B cell (primary cell): ENCODE data around the gene NETO1. TPM values are rescaled to one million over a fixed set of nuclear protein-coding genes. Genes with fewer than 3 reads are reported as not detected.

ENCODE experiments used
- ATAC-seq: fragments of 200-7000 bp; cut with Tn5 transposase; one replicate; pipeline ENCODE4 v1.10.0; 2021; ENCODE audit warnings: low read depth, mild to moderate bottlenecking, moderate number of reproducible peaks, moderate library complexity
- CTCF ChIA-PET: fragments of 350-600 bp; sonication (Branson Sonifier 250); formaldehyde crosslinking; loops from one replicate; lab custom pipeline; 2021; ENCODE audit warnings: antibody characterized with exemption, inconsistent platforms; lab: Charles Lee
- POLR2A ChIA-PET: fragments of 350-600 bp; sonication (Branson Sonifier 250); formaldehyde crosslinking; loops from one replicate; lab custom pipeline; 2021; ENCODE audit warnings: antibody characterized with exemption; lab: Charles Lee
- DNase-seq: peaks from one replicate; pipeline ENCODE4 v3.0.0; 2013
- H2AFZ ChIP-seq: 2 replicates; pipeline ENCODE4 v1.6.1; 2012; ENCODE audit warnings: mild to moderate bottlenecking, low read depth, low read length; ENCODE audit not compliant: insufficient read depth, poor library complexity, severe bottlenecking
- H3K27ac ChIP-seq, 2 donors: 1 replicate in 1 of 2; 2 replicates in 1 of 2; pipeline ENCODE4 v1.5.1; 2012 to 2013; ENCODE audit warnings: low read length in 2 of 2, mild to moderate bottlenecking in 2 of 2, moderate library complexity in 1 of 2
- H3K27me3 ChIP-seq, 4 experiments: fragments of 200-600 bp in 1 of 4; sonication (generic) in 1 of 4; replicated peaks in 1 of 4; 1 replicate in 2 of 4; 2 replicates in 2 of 4; pipeline versions ENCODE4 v1.6.1 to v1.7.0; 2013 to 2016; ENCODE audit warnings: low read length in 3 of 4, mild to moderate bottlenecking in 2 of 4, mixed read lengths in 1 of 4, moderate library complexity in 1 of 4; ENCODE audit not compliant: insufficient read depth in 4 of 4, control insufficient read depth in 3 of 4; ENCODE audit errors: control extremely low read depth in 1 of 4
- H3K36me3 ChIP-seq, 2 experiments: replicated peaks in 1 of 2; 1 replicate in 1 of 2; 2 replicates in 1 of 2; pipeline versions ENCODE4 v1.6.1 to v1.7.1; 2013; ENCODE audit warnings: low read length in 1 of 2; ENCODE audit not compliant: insufficient read depth in 2 of 2, control insufficient read depth in 1 of 2; ENCODE audit errors: control extremely low read depth in 1 of 2, extremely low read depth in 1 of 2
- H3K4me1 ChIP-seq, 2 donors: fragments of 200-600 bp in 1 of 2; sonication (generic) in 1 of 2; 1 replicate in 1 of 2; 2 replicates in 1 of 2; pipeline versions ENCODE4 v1.5.1 to v1.6.1; 2013 to 2017; ENCODE audit warnings: low read length in 2 of 2; ENCODE audit not compliant: control insufficient read depth in 2 of 2, insufficient read depth in 2 of 2
- H3K4me2 ChIP-seq: replicated peaks from 2 replicates; pipeline ENCODE3; 2012; ENCODE audit warnings: mild to moderate bottlenecking, low read depth, low read length; ENCODE audit not compliant: poor library complexity, severe bottlenecking
- H3K4me3 ChIP-seq, 5 experiments: fragments of 200-600 bp in 1 of 5; sonication (generic) in 1 of 5; 1 replicate in 3 of 5; 2 replicates in 2 of 5; pipeline versions ENCODE4 v1.5.1 to v1.7.0; 2011 to 2016; ENCODE audit warnings: low read length in 4 of 5, mild to moderate bottlenecking in 4 of 5, low read depth in 2 of 5, control low read depth in 1 of 5, moderate library complexity in 1 of 5; ENCODE audit not compliant: insufficient read depth in 1 of 5; ENCODE audit errors: control extremely low read depth in 1 of 5, extremely low read depth in 1 of 5
- H3K79me2 ChIP-seq: fragments of 200-600 bp; sonication (generic); one replicate; pipeline ENCODE4 v1.6.0; 2016; ENCODE audit warnings: low read length; ENCODE audit not compliant: control insufficient read depth, insufficient read depth
- H3K9ac ChIP-seq: fragments of 200-600 bp; sonication (generic); 2 replicates; pipeline ENCODE4 v1.6.1; 2017; ENCODE audit warnings: mild to moderate bottlenecking, low read length, moderate library complexity
- H3K9me3 ChIP-seq, 3 donors: one replicate each; pipeline versions ENCODE4 v1.6.1 to v1.7.1; 2013; ENCODE audit warnings: low read length in 2 of 3; ENCODE audit not compliant: control insufficient read depth in 2 of 3, insufficient read depth in 1 of 3; ENCODE audit errors: control extremely low read depth in 1 of 3
- H4K20me1 ChIP-seq: 2 replicates; pipeline ENCODE4 v1.6.0; 2012; ENCODE audit warnings: mild to moderate bottlenecking, low read length; ENCODE audit not compliant: insufficient read depth, control insufficient read depth, poor library complexity, severe bottlenecking
- H3K27ac Mint-ChIP-seq: one replicate; pipeline ENCODE4 v1.8.0; 2021; ENCODE audit warnings: mixed read lengths
- H3K27me3 Mint-ChIP-seq: one replicate; pipeline ENCODE4 v1.8.0; 2021; ENCODE audit warnings: mixed read lengths
- H3K4me1 Mint-ChIP-seq: one replicate; pipeline ENCODE4 v1.8.0; 2021; ENCODE audit warnings: mixed read lengths
- H3K4me3 Mint-ChIP-seq: one replicate; pipeline ENCODE4 v1.8.0; 2021; ENCODE audit warnings: mixed read lengths
- H3K9me3 Mint-ChIP-seq: one replicate; pipeline ENCODE4 v1.8.0; 2022; ENCODE audit warnings: mixed read lengths; ENCODE audit not compliant: insufficient read depth
- EZH2 ChIP-seq: IDR thresholded peaks from 2 replicates; pipeline ENCODE4 v1.6.1; 2012; ENCODE audit warnings: borderline replicate concordance, low read depth, mild to moderate bottlenecking, moderate library complexity, low read length; ENCODE audit not compliant: insufficient read depth, poor library complexity, severe bottlenecking
- WGBS: methylation state at CpG from one replicate; pipeline ENCODE4 v1.1.5; 2013; ENCODE audit warnings: missing lambda C conversion rate; ENCODE audit not compliant: insufficient coverage; 5-methylcytosine and 5-hydroxymethylcytosine counted together
- intact Hi-C: fragments of 100-400 bp; cut with micrococcal nuclease; formaldehyde crosslinking; loops from one replicate; pipeline ENCODE4 v1.10.0; 2022
- polyA plus RNA-seq: library from polyadenylated mRNA; depleted of rRNA; stranded (reverse); fragments of >200 nt; gene quantifications from 2 replicates; pipeline ENCODE4 v1.2.3, GENCODE V29; 2012
- total RNA-seq, 2 donors: library from RNA; stranded (reverse); fragments of 120-200 nt in 1 of 2; gene quantifications; 1 replicate in 1 of 2; 2 replicates in 1 of 2; pipeline versions ENCODE4 v1.2.3 to v1.2.4, GENCODE V29; 2013 to 2022
- TF ChIP-seq, protein P1 (sequence below): fragments of 200-600 bp; IDR thresholded peaks from one replicate; pipeline ENCODE4 v1.8.0; 2022; ENCODE audit warnings: antibody characterized with exemption, mild to moderate bottlenecking

NETO1 gene
- total and polyA plus RNA-seq, 2 donors (not counting 1 experiment from before 2014, with no cell fraction given), result 8.4 to 10.5 TPM

DNA sequence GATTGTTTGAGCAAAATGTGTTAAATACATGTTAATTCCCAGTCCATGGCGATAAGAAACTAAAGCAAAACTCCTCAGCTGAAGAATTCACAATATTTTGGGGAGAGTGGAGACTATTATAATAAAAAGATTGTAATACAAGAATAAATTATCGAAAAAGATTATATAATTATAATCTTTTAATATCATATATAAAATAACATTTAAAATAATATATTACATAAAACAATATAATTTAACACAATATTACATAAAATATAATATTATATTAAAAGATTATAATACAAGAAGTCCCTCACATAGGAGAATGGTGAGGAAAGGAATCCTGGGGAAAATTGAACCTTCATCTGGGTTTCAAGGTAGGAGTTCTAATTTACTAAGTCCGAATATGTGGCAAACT is 33.1 kb downstream of the NETO1 start:
- ChIA-PET POLR2A (no interaction called here), CTCF (no interaction called here)
- TF ChIP-seq, protein P1, sequence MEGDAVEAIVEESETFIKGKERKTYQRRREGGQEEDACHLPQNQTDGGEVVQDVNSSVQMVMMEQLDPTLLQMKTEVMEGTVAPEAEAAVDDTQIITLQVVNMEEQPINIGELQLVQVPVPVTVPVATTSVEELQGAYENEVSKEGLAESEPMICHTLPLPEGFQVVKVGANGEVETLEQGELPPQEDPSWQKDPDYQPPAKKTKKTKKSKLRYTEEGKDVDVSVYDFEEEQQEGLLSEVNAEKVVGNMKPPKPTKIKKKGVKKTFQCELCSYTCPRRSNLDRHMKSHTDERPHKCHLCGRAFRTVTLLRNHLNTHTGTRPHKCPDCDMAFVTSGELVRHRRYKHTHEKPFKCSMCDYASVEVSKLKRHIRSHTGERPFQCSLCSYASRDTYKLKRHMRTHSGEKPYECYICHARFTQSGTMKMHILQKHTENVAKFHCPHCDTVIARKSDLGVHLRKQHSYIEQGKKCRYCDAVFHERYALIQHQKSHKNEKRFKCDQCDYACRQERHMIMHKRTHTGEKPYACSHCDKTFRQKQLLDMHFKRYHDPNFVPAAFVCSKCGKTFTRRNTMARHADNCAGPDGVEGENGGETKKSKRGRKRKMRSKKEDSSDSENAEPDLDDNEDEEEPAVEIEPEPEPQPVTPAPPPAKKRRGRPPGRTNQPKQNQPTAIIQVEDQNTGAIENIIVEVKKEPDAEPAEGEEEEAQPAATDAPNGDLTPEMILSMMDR, result no peak
- no peak for TF ChIP-seq EZH2
- no peaks in the 10 kb centered on the region for H3K4me1 ChIP-seq
- H3K27ac ChIP-seq, result no peak overlapping the region
- DNase-seq (no peak), ATAC-seq (no peak)
- no peaks in the 10 kb centered on the region for H4K20me1 ChIP-seq
- no peak overlapping the region for H2AFZ ChIP-seq
- H3K4me2 ChIP-seq, result no peak overlapping the region
- H3K36me3 ChIP-seq, result no peaks in the 10 kb centered on the region
- H3K9me3 ChIP-seq, result no peaks in the 10 kb centered on the region
- 88% methylated on average over 1 of the region's 3 CpGs for WGBS
- no peak overlapping the region for H3K27ac Mint-ChIP-seq
- H3K9me3 Mint-ChIP-seq, result no peaks in the 10 kb centered on the region
- H3K79me2 ChIP-seq, result no peaks in the 10 kb centered on the region
- H3K27me3 ChIP-seq, result no peaks in the 10 kb centered on the region
- no peaks in the 10 kb centered on the region for H3K4me1 Mint-ChIP-seq
- no peak overlapping the region for H3K4me3 ChIP-seq
- intact Hi-C loops, result no loop called here
- no peak overlapping the region for H3K4me3 Mint-ChIP-seq
- peaks cover 4% of the 10 kb centered on the region for H3K27me3 Mint-ChIP-seq
- H3K9ac ChIP-seq, result no peak overlapping the region

DNA sequence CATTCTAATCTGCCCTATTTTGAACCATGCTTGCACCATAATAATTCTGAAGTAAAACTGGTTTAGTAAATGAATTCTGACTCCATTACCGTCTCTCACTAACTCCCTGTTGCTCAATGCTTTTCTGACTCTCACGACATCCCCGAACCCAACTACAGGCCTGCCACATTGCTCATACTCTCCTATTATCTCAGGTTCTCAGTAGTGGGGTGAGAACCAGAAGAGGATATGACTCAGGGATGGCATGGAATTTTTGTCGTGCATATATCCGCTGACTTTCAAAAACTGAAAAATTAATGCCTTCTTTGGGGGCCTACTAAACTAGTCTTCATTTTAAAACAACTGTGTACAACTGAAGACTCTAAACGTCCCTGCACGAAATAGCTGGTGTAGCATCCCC is 34.3 kb downstream of the NETO1 start:
- no peaks in the 10 kb centered on the region for H3K36me3 ChIP-seq
- Mint-ChIP-seq H3K4me1 (no peaks in the 10 kb centered on the region), H3K27ac (no peak overlapping the region), H3K27me3 (peaks cover 4% of the 10 kb centered on the region), H3K9me3 (peaks cover 2% of the 10 kb centered on the region), H3K4me3 (no peak overlapping the region)
- no peaks in the 10 kb centered on the region for H3K9me3 ChIP-seq
- no peak overlapping the region for H3K4me3 ChIP-seq
- TF ChIP-seq, protein P1, result no peak
- no peak for TF ChIP-seq EZH2
- no peak overlapping the region for H3K9ac ChIP-seq
- H3K4me1 ChIP-seq, result no peaks in the 10 kb centered on the region
- ATAC-seq (no peak), DNase-seq (no peak)
- no peak overlapping the region for H3K4me2 ChIP-seq
- H3K27ac ChIP-seq, result no peak overlapping the region
- no peaks in the 10 kb centered on the region for H3K79me2 ChIP-seq
- intact Hi-C loops, result no loop called here
- no peaks in the 10 kb centered on the region for H3K27me3 ChIP-seq
- no peak overlapping the region for H2AFZ ChIP-seq
- WGBS, result no CpG with 5 or more reads among the region's 7 CpGs
- POLR2A ChIA-PET, result no interaction called here
- CTCF ChIA-PET, result no interaction called here
- H4K20me1 ChIP-seq, result no peaks in the 10 kb centered on the region
